ENCODE results near the gene CLDN5.

GRCh38 chr22:19533857-19534256 is 9.6 kb upstream of the CLDN5 start:
- TF ChIP-seq CTCF (IDR thresholded peaks at IDR 0.05), result no peak
- TF ChIP-seq POLR2A (IDR thresholded peaks at IDR 0.05), result no peak
- no peak for TF ChIP-seq EP300 (IDR thresholded peaks at IDR 0.05)

All from tibial nerve (tissue), 4 donors.